Panc1 (cell line): ENCODE measurements around the gene MYRIP. TPM values are rescaled to one million over a fixed set of nuclear protein-coding genes. Genes with fewer than 3 reads are reported as not detected.
A peak's percentile ranks its signal among the peaks of the same experiment; 100 is the strongest.

Experiments
- ATAC-seq: fragments of 200-7000 bp; cut with Tn5 transposase; 2 replicates; pipeline ENCODE4 v1.9.1; 2020; ENCODE audit warnings: mild to moderate bottlenecking, moderate library complexity
- BruUV-seq: library from RNA; stranded (reverse); fragments of 400-500 nt; replicated peaks from 2 replicates; lab custom pipeline; 2021; lab: Mats Ljungman, UMichigan
- CTCF ChIA-PET: fragments of 300-600 bp; sonication (Branson Sonifier 250); formaldehyde crosslinking; loops from one replicate; lab custom pipeline; 2022; ENCODE audit warnings: antibody characterized with exemption; lab: Charles Lee
- POLR2A ChIA-PET: fragments of 300-600 bp; sonication (Branson Sonifier 250); formaldehyde crosslinking; loops from one replicate; lab custom pipeline; 2022; ENCODE audit warnings: antibody characterized with exemption; lab: Charles Lee
- DNase-seq: peaks from one replicate; pipeline ENCODE4 v3.0.0-alpha.2; 2010; ENCODE audit warnings: low read depth, low spot score
- H3K27ac ChIP-seq: 2 replicates; pipeline ENCODE4 v1.5.1; 2011; ENCODE audit warnings: mild to moderate bottlenecking, low read length, inconsistent platforms
- H3K27me3 ChIP-seq: fragments of 200-500 bp; sonication (Bioruptor generic); 2 replicates; pipeline ENCODE4 v1.6.0; 2014; ENCODE audit warnings: low read length, inconsistent platforms; ENCODE audit not compliant: control insufficient read depth, insufficient read depth
- H3K36me3 ChIP-seq: fragments of 200-500 bp; sonication (Bioruptor generic); 2 replicates; pipeline ENCODE4 v1.5.1; 2014; ENCODE audit warnings: inconsistent platforms, mild to moderate bottlenecking, low read length, moderate library complexity; ENCODE audit not compliant: control insufficient read depth, insufficient read depth
- H3K4me1 ChIP-seq: 2 replicates; pipeline ENCODE4 v1.5.1; 2011; ENCODE audit warnings: inconsistent platforms, mild to moderate bottlenecking, low read length, moderate library complexity; ENCODE audit not compliant: control insufficient read depth, insufficient read depth
- H3K4me3 ChIP-seq, 2 experiments: 2 replicates each; pipeline ENCODE4 v1.5.1; 2011 to 2012; ENCODE audit warnings: low read depth in 2 of 2, low read length in 2 of 2, mild to moderate bottlenecking in 2 of 2, inconsistent platforms in 1 of 2, moderate library complexity in 1 of 2
- H3K9me3 ChIP-seq: fragments of 200-500 bp; sonication (Bioruptor generic); 2 replicates; pipeline ENCODE4 v1.5.1; 2014; ENCODE audit warnings: low read depth, mild to moderate bottlenecking, inconsistent platforms, low read length, moderate library complexity; ENCODE audit not compliant: control insufficient read depth, insufficient read depth
- CTCF ChIP-seq: fragments of 450-650 bp; IDR thresholded peaks from 2 replicates; pipeline ENCODE4 v1.5.1; 2017; ENCODE audit warnings: mild to moderate bottlenecking
- POLR2AphosphoS5 ChIP-seq: IDR thresholded peaks from 2 replicates; pipeline ENCODE4 v1.6.1; 2012; ENCODE audit warnings: mild to moderate bottlenecking, low read depth, low read length, moderate library complexity
- REST ChIP-seq, 2 experiments: IDR thresholded peaks; 2 replicates each; pipeline ENCODE4 v1.6.1; 2011 to 2012; ENCODE audit warnings: low read depth in 2 of 2, control low read depth in 1 of 2, low read length in 1 of 2, mild to moderate bottlenecking in 1 of 2, moderate library complexity in 1 of 2; ENCODE audit not compliant: insufficient read depth in 1 of 2
- SIN3A ChIP-seq: IDR thresholded peaks from 2 replicates; pipeline ENCODE4 v1.6.1; 2012; ENCODE audit warnings: low read depth, mild to moderate bottlenecking, low read length, moderate library complexity, borderline replicate concordance; ENCODE audit not compliant: insufficient read depth
- TCF7L2 ChIP-seq: IDR thresholded peaks from 2 replicates; pipeline ENCODE4 v1.6.1; 2011; ENCODE audit warnings: mild to moderate bottlenecking, low read depth, low read length, inconsistent platforms
- in situ Hi-C: cut with HindIII; loops from 2 replicates; pipeline ENCODE4 v1.10.0; 2016; ENCODE audit warnings: low sequenced_read_pairs, low pct_unique_long_range_greater_than_20kb
- intact Hi-C: fragments of 100-400 bp; cut with micrococcal nuclease; formaldehyde crosslinking; loops from one replicate; pipeline ENCODE4 v1.10.0; 2022; ENCODE audit not compliant: unreplicated experiment
- total RNA-seq: library from RNA; stranded (reverse); gene quantifications from one replicate; pipeline ENCODE4 v1.2.1, GENCODE V29; 2021; ENCODE audit not compliant: unreplicated experiment

The MYRIP gene
- total RNA-seq, 1 experiment from 2014 or later: 0.59 TPM

GRCh38 chr3:40308725-40309417, 499.5 kb downstream of the MYRIP start:
- POLR2A ChIA-PET: no interaction called here
- H3K9me3 ChIP-seq: no peaks in the 10 kb centered on the region
- intact Hi-C loops (no loop called here), in situ Hi-C loops (no loop called here)
- TF ChIP-seq TCF7L2 (no peak), POLR2AphosphoS5 (no peak), REST (IDR thresholded peaks at IDR 0.05; ENCODE audit: insufficient read depth in 1 of 2, low read depth in 2 of 2, low read length in 1 of 2) (no peak), CTCF (no peak), SIN3A (no peak)
- ATAC-seq (no peak; the same call in 1 of the 2 replicates), DNase-seq (no peak)
- peak overlapping the region; percentile 72 for H3K27ac ChIP-seq
- no TSS peak for BruUV-seq
- peaks cover 23% of the 10 kb centered on the region for H3K36me3 ChIP-seq
- H3K27me3 ChIP-seq: no peaks in the 10 kb centered on the region
- CTCF ChIA-PET: interaction anchor here (0.7 to 1.0 kb wide), 3 partner anchors 9 to 117 kb away, joined by 3 to 4 read pairs (median 3); no protein-coding TSS in a partner anchor
- H3K4me3 ChIP-seq: peak overlapping the region; percentile 82 to 88
- no peaks in the 10 kb centered on the region; the same call in 1 of the 2 replicates for H3K4me1 ChIP-seq

- CTCF ChIA-PET: interaction anchor here (0.7 to 1.0 kb wide), 2 partner anchors 117 to 118 kb away, joined by 3 to 4 read pairs; no protein-coding TSS in a partner anchor
- intact Hi-C loops: no loop called here
- in situ Hi-C loops: no loop called here
- Histone ChIP-seq H3K9me3 (no peaks in the 10 kb centered on the region), H3K4me3 (peak within 1 kb of the TSS; percentile 82 to 88), H3K4me1 (no peaks in the 10 kb centered on the region; the same call in 1 of the 2 replicates), H3K27me3 (no peaks in the 10 kb centered on the region), H3K36me3 (peaks cover 23% of the 10 kb centered on the region), H3K27ac (peak within 1 kb of the TSS; percentile 87)
- peak; percentile 98 for ATAC-seq
- no TSS peak for BruUV-seq
- DNase-seq: peak; percentile 76
- peak; percentile 86 for TF ChIP-seq POLR2AphosphoS5
- peak; percentile 54; the same call in 1 of the 2 replicates for TF ChIP-seq SIN3A
- TF ChIP-seq REST (IDR thresholded peaks at IDR 0.05; ENCODE audit: insufficient read depth in 1 of 2, low read depth in 2 of 2, low read length in 1 of 2): no peak
- peak; percentile 91 for TF ChIP-seq CTCF
- TF ChIP-seq TCF7L2: no peak
- POLR2A ChIA-PET: no interaction called here
Measured at GRCh38 chr3:40309418-40309924, 500.1 kb downstream of the MYRIP start, which contains the start of gene EIF1B. Gene EIF1B (plus strand): TSS chr3:40309707. CDS start chr3:40309942, 235 bp downstream.
